HepG2 (cell line): ENCODE measurements around the gene COL4A2. TPM values are rescaled to one million over a fixed set of nuclear protein-coding genes. Genes with fewer than 3 reads are reported as not detected.

ENCODE experiments used
- E2F1 ChIP-seq: sonication (generic); formaldehyde crosslinking; IDR thresholded peaks from 2 replicates; pipeline ENCODE4 v1.5.0; 2020; ENCODE audit warnings: missing genetic modification reagents
- EP300 ChIP-seq, 3 experiments: sonication (generic) in 1 of 3; formaldehyde crosslinking in 1 of 3; IDR thresholded peaks; 2 replicates each; pipeline versions ENCODE4 v1.5.1 to v1.6.1; 2011 to 2020; ENCODE audit warnings: low read depth in 2 of 3, low read length in 2 of 3, borderline replicate concordance in 1 of 3, improper control_type of control experiment in 1 of 3, mild to moderate bottlenecking in 1 of 3, missing genetic modification reagents in 1 of 3, moderate library complexity in 1 of 3
- GZF1 ChIP-seq: sonication (generic); formaldehyde crosslinking; IDR thresholded peaks from 2 replicates; pipeline ENCODE4 v1.5.1; 2020; ENCODE audit warnings: mild to moderate bottlenecking, missing genetic modification reagents
- IKZF1 ChIP-seq: fragments of 450-650 bp; IDR thresholded peaks from 2 replicates; pipeline ENCODE4 v1.7.1; 2016
- NFATC3 ChIP-seq: sonication (generic); formaldehyde crosslinking; IDR thresholded peaks from 2 replicates; pipeline ENCODE4 v1.5.1; 2020; ENCODE audit warnings: mild to moderate bottlenecking, missing genetic modification reagents
- RBFOX2 ChIP-seq: fragments of 200-400 bp; formaldehyde crosslinking; IDR thresholded peaks from 2 replicates; pipeline ENCODE4 v1.6.1; 2017; ENCODE audit warnings: low read depth, mild to moderate bottlenecking, low read length
- SUZ12 ChIP-seq: fragments of 150-350 bp; IDR thresholded peaks from 2 replicates; pipeline ENCODE4 v1.6.1; 2014; ENCODE audit warnings: low read depth, low read length
- TBX2 ChIP-seq: sonication (generic); formaldehyde crosslinking; IDR thresholded peaks from 2 replicates; pipeline ENCODE4 v1.5.0; 2020; ENCODE audit warnings: missing genetic modification reagents, mild to moderate bottlenecking, borderline replicate concordance
- ZHX2 ChIP-seq, 2 experiments: sonication (generic) in 1 of 2; formaldehyde crosslinking in 1 of 2; IDR thresholded peaks; 2 replicates each; pipeline versions ENCODE4 v1.6.1 to v1.9.0; 2014 to 2022; ENCODE audit warnings: antibody characterized with exemption in 1 of 2, borderline replicate concordance in 1 of 2, inconsistent platforms in 1 of 2, low read depth in 1 of 2, missing genetic modification reagents in 1 of 2
- ZNF230 ChIP-seq: sonication (generic); formaldehyde crosslinking; IDR thresholded peaks from 2 replicates; pipeline ENCODE4 v1.4.0; 2020; ENCODE audit warnings: mild to moderate bottlenecking, missing genetic modification reagents
- ZNF367 ChIP-seq: sonication (generic); formaldehyde crosslinking; IDR thresholded peaks from 2 replicates; pipeline ENCODE4 v1.4.0; 2020; ENCODE audit warnings: missing genetic modification reagents, borderline replicate concordance
- ZNF501 ChIP-seq: sonication (generic); formaldehyde crosslinking; IDR thresholded peaks from 2 replicates; pipeline ENCODE4 v1.5.1; 2020; ENCODE audit warnings: mild to moderate bottlenecking, moderate library complexity, missing genetic modification reagents
- ZNF512B ChIP-seq: sonication (generic); formaldehyde crosslinking; IDR thresholded peaks from 2 replicates; pipeline ENCODE4 v1.5.1; 2020; ENCODE audit warnings: missing genetic modification reagents, mild to moderate bottlenecking, borderline replicate concordance
- ZNF607 ChIP-seq: sonication (generic); formaldehyde crosslinking; IDR thresholded peaks from 2 replicates; pipeline ENCODE4 v1.5.1; 2020; ENCODE audit warnings: missing genetic modification reagents, mild to moderate bottlenecking, borderline replicate concordance
- ZNF709 ChIP-seq: sonication (generic); formaldehyde crosslinking; IDR thresholded peaks from 2 replicates; pipeline ENCODE4 v1.5.0; 2020; ENCODE audit warnings: mild to moderate bottlenecking, missing genetic modification reagents
- polyA plus RNA-seq, 8 experiments: library from polyadenylated mRNA; depleted of rRNA in 3 of 8; stranded (reverse) in 7 of 8; unstranded in 1 of 8; fragments of >200 nt; fragmentation: Illumina TruSeq in 4 of 8; extraction: Trizol in 4 of 8; gene quantifications; 2 replicates each; pipeline versions ENCODE4 v1.2.1 to v1.2.3, GENCODE V29; 2011 to 2016; ENCODE audit warnings: low read depth in 4 of 8, missing spikeins in 1 of 8, mixed read lengths in 1 of 8; ENCODE audit not compliant: insufficient read depth in 1 of 8
- total RNA-seq, 5 experiments: library from RNA; depleted of rRNA; stranded (reverse); fragments of >200 nt; fragmentation: Illumina TruSeq; extraction: Trizol; gene quantifications; 2 replicates each; pipeline ENCODE4 v1.2.3, GENCODE V29; 2016; ENCODE audit warnings: low read depth in 1 of 5
- TF ChIP-seq, protein P1 (sequence below): sonication (generic); formaldehyde crosslinking; conservative IDR thresholded peaks from 2 replicates; pipeline ENCODE4 v1.4.0; 2020; ENCODE audit warnings: mild to moderate bottlenecking, missing genetic modification reagents, moderate library complexity

The COL4A2 gene
- total and polyA plus RNA-seq, 2 of the 13 experiments (the other 11 are each of a cell fraction or from before 2014, with no cell fraction given) = 0.22 to 1.9 TPM

DNA sequence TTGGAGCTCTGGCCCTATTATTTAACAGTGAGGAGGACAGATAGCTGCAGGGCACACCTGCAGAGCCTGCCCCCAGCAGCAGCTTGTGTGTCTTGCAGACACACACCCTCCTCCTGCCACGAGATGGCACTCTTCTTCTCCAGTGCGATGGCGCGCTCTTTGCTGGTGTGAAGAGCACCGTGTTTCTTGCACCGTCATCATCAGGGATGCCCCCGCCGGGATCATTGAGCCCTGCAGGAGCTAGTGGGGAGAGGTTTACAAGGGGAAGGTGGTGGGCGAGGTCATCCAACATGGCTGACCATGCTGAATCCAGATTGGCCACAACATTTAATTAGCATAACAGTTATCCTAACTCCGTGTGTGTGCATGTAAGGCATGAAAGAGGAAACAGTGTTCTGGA is 148.9 kb downstream of the COL4A2 start (continued):
- TF ChIP-seq EP300 (IDR thresholded peaks at IDR 0.05; ENCODE audit: low read depth in 2 of 2, low read length in 2 of 2) (no peak), EP300 (CRISPR knock-in tag; IDR thresholded peaks at IDR 0.05; ENCODE audit: borderline replicate concordance) (no peak), ZNF512B (no peak), NFATC3 (CRISPR knock-in tag) (no peak), SUZ12 (no peak), ZNF607 (no peak), ZNF501 (CRISPR knock-in tag) (no peak), RBFOX2 (no peak), ZNF709 (no peak), IKZF1 (no peak), E2F1 (CRISPR knock-in tag) (no peak), ZNF367 (CRISPR knock-in tag) (no peak), GZF1 (CRISPR knock-in tag) (no peak), TBX2 (CRISPR knock-in tag) (no peak), ZHX2 (IDR thresholded peaks at IDR 0.05; ENCODE audit: low read depth) (no peak), ZHX2 (CRISPR knock-in tag; IDR thresholded peaks at IDR 0.05; ENCODE audit: borderline replicate concordance) (no peak), ZNF230 (CRISPR knock-in tag) (no peak)
- TF ChIP-seq, protein P1, sequence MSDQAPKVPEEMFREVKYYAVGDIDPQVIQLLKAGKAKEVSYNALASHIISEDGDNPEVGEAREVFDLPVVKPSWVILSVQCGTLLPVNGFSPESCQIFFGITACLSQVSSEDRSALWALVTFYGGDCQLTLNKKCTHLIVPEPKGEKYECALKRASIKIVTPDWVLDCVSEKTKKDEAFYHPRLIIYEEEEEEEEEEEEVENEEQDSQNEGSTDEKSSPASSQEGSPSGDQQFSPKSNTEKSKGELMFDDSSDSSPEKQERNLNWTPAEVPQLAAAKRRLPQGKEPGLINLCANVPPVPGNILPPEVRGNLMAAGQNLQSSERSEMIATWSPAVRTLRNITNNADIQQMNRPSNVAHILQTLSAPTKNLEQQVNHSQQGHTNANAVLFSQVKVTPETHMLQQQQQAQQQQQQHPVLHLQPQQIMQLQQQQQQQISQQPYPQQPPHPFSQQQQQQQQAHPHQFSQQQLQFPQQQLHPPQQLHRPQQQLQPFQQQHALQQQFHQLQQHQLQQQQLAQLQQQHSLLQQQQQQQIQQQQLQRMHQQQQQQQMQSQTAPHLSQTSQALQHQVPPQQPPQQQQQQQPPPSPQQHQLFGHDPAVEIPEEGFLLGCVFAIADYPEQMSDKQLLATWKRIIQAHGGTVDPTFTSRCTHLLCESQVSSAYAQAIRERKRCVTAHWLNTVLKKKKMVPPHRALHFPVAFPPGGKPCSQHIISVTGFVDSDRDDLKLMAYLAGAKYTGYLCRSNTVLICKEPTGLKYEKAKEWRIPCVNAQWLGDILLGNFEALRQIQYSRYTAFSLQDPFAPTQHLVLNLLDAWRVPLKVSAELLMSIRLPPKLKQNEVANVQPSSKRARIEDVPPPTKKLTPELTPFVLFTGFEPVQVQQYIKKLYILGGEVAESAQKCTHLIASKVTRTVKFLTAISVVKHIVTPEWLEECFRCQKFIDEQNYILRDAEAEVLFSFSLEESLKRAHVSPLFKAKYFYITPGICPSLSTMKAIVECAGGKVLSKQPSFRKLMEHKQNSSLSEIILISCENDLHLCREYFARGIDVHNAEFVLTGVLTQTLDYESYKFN (CRISPR knock-in tag) = no peak
